HG02885 (cell line): Measurements from ENCODE around the gene RMRP.
"Not testable (repeated sequence)": the region's sequence is repeated elsewhere in the genome, so short reads cannot be mapped to it uniquely, and the experiment has no call there.

ENCODE experiments used
- ATAC-seq: cut with Tn5 transposase; IDR thresholded peaks from one replicate; pipeline ENCODE4 v1.9.1; 2021; ENCODE audit warnings: mild to moderate bottlenecking; ENCODE audit not compliant: unreplicated experiment, poor library complexity

The RMRP gene

GRCh38 chr9:35649431-35650340, 8.1 kb downstream of the RMRP start:
- ATAC-seq: no peak

GRCh38 chr9:35646533-35647265, 11.1 kb downstream of the RMRP start:
- ATAC-seq: peak; percentile 85

- ATAC-seq: no peak
Measured at GRCh38 chr9:35646153-35646532, 11.7 kb downstream of the RMRP start.

GRCh38 chr9:35645736-35646135, 12.1 kb downstream of the RMRP start:
- not testable (repeated sequence) for ATAC-seq

GRCh38 chr9:35643046-35643445, 14.8 kb downstream of the RMRP start:
- ATAC-seq: no peak

GRCh38 chr9:35641478-35641877, 16.3 kb downstream of the RMRP start:
- not testable (repeated sequence) for ATAC-seq

GRCh38 chr9:35640431-35640830, 17.4 kb downstream of the RMRP start:
- not testable (repeated sequence) for ATAC-seq

GRCh38 chr9:35639631-35640030, 18.2 kb downstream of the RMRP start:
- no peak for ATAC-seq

- not testable (repeated sequence) for ATAC-seq
Measured at GRCh38 chr9:35639225-35639624, 18.6 kb downstream of the RMRP start.

GRCh38 chr9:35638751-35639150, 19.1 kb downstream of the RMRP start:
- ATAC-seq: not testable (repeated sequence)

- ATAC-seq: not testable (repeated sequence)
Measured at GRCh38 chr9:35637427-35637955, 20.3 kb downstream of the RMRP start.

- ATAC-seq: not testable (repeated sequence)
Measured at GRCh38 chr9:35636877-35637246, 21.0 kb downstream of the RMRP start.

GRCh38 chr9:35636135-35636876, 21.5 kb downstream of the RMRP start:
- no peak for ATAC-seq

- no peak for ATAC-seq
Measured at GRCh38 chr9:35635730-35636129, 22.1 kb downstream of the RMRP start.

GRCh38 chr9:35629597-35629996, 28.2 kb downstream of the RMRP start:
- no peak for ATAC-seq

- ATAC-seq: no peak
Measured at GRCh38 chr9:35628389-35628991, 29.3 kb downstream of the RMRP start.

GRCh38 chr9:35627575-35627974, 30.2 kb downstream of the RMRP start:
- ATAC-seq: no peak

- ATAC-seq: peak; percentile 58
Measured at GRCh38 chr9:35619800-35620158, 38.0 kb downstream of the RMRP start.

- peak; percentile 32 for ATAC-seq
Measured at GRCh38 chr9:35618854-35619799, 38.7 kb downstream of the RMRP start.
